ENCODE data around the gene PATJ. TPM values are rescaled to one million over a fixed set of nuclear protein-coding genes. Genes with fewer than 3 reads are reported as not detected.
A peak's percentile ranks its signal among the peaks of the same experiment; 100 is the strongest.

PATJ gene
- total RNA-seq, 1 experiment from 2014 or later: 47.3 TPM

DNA sequence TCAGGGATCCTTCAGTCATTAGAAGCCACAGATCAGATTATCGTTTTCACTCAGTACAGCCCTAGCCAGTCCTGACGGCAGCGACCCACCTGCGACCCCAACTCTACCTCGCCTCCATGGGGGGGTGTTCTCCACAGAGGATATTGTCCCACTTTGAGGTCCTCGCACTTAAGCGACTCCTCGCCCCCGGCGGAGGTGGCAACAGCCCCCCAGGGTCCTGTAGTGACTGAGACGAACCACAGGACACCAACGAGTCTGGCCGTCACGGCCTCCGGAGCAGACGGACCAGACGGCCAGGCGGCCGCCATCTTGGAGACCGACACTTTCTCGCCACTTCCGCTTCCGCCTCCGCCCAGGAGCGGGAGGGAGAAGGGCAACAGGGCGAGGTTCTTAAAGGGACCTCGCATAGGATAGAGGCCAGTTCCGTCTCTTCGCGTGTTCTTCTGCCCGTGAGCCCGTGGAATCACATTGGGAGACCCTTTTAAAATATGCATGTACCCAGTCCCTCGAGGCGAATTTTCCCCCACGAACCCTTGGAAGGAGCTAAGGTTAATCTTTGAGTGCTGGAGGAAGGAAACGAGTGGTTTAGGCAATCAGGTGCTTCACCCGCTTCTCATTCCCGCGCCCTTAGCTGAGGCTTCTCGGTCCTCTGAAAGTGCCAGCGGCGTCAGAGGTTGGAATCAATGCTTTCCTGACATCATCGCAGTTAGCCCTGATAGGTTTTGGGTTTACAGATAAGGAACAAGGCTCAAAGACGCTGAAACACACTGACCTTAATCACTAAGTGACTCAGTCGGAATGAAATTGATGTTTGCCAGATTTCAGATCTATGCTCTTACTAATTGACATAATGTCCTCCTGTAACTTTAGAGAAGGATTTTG lies 17.2 kb upstream of the PATJ start, which contains the start of gene TM2D1:
Gene TM2D1, minus strand, starts transcription at position 329 of the 882 bp plus-strand sequence. Its CDS starts 21 bp downstream, at position 308.
- DNase-seq: peak; percentile 91
- peaks cover 6% of the 10 kb centered on the region for H3K23me2 ChIP-seq (ENCODE audit: insufficient read length, low read depth, low read length, poor library complexity, severe bottlenecking)
- H3K9ac ChIP-seq (ENCODE audit: extremely low read depth, insufficient read length, low read length): peak within 1 kb of the TSS; percentile 92
- H3K14ac ChIP-seq (ENCODE audit: insufficient read depth, low read length): peak within 1 kb of the TSS; percentile 83
- H2AFZ ChIP-seq (ENCODE audit: low read length): peak within 1 kb of the TSS; percentile 95
- H3K56ac ChIP-seq (ENCODE audit: insufficient read length, low read depth, low read length): peak within 1 kb of the TSS; percentile 58
- peak within 1 kb of the TSS; percentile 96 for H3K18ac ChIP-seq (ENCODE audit: insufficient read length, low read depth, low read length)
- Mint-ChIP-seq H3K27ac (peak within 1 kb of the TSS; percentile 95 to 99 (median 99)), H3K27me3 (ENCODE audit: low read depth) (no peaks in the 10 kb centered on the region), H3K36me3 (ENCODE audit: insufficient read depth in 1 of 3, low read depth in 3 of 3) (peaks cover 0 to 4% (median 4%) of the 10 kb centered on the region in 3 experiments; a peak in 2 of 7 replicates), H3K4me3 (peak within 1 kb of the TSS; percentile 94 to 95), H3K9me3 (no peaks in the 10 kb centered on the region), H3K4me1 (peaks cover 10 to 21% of the 10 kb centered on the region in 2 experiments)
- H2BK120ac ChIP-seq (ENCODE audit: low read depth, low read length, poor library complexity, severe bottlenecking): no peak within 1 kb of the TSS
- H2BK5ac ChIP-seq (ENCODE audit: insufficient read length, low read length): peak within 1 kb of the TSS; percentile 3
- no CpG with 5 or more reads among the region's 45 CpGs for WGBS (ENCODE audit: extremely low coverage, insufficient read length, low lambda C conversion rate)
- H3K79me2 ChIP-seq (ENCODE audit: insufficient read depth, low read length): peaks cover 5% of the 10 kb centered on the region; the same call in 1 of the 2 replicates
- no peak within 1 kb of the TSS for H2AK5ac ChIP-seq (ENCODE audit: insufficient read length, low read length)
- H2BK20ac ChIP-seq (ENCODE audit: low read depth, low read length, poor library complexity, severe bottlenecking): no peak within 1 kb of the TSS
- H3K27ac ChIP-seq (ENCODE audit: insufficient read length, low read depth, low read length): peak within 1 kb of the TSS; percentile 89
- H3K9me3 ChIP-seq (ENCODE audit: control insufficient read depth, low read depth, low read length): no peaks in the 10 kb centered on the region
- no peaks in the 10 kb centered on the region for H3K27me3 ChIP-seq (ENCODE audit: insufficient read depth, low read length)
- peak within 1 kb of the TSS; percentile 25 for H4K5ac ChIP-seq (ENCODE audit: insufficient read length, low read depth, low read length)
- peak within 1 kb of the TSS; percentile 95 for H3K4me2 ChIP-seq (ENCODE audit: insufficient read depth, insufficient read length, low read length)
- H3K23ac ChIP-seq (ENCODE audit: insufficient read length, low read depth, low read length): no peak within 1 kb of the TSS
- TF ChIP-seq CTCF (conservative IDR thresholded peaks at IDR 0.05): no peak; the same call in 2 of the 3 replicates
- no peak within 1 kb of the TSS for H4K8ac ChIP-seq (replicated peaks; ENCODE audit: insufficient read length, low read depth, low read length)
- no peaks in the 10 kb centered on the region for H4K20me1 ChIP-seq (ENCODE audit: control insufficient read depth, insufficient read depth, insufficient read length)
- no peak within 1 kb of the TSS for H4K91ac ChIP-seq (ENCODE audit: insufficient read length, low read depth, low read length)
- H3T11ph ChIP-seq (ENCODE audit: low read length): no peak within 1 kb of the TSS
- peaks cover 3% of the 10 kb centered on the region; the same call in 1 of the 2 replicates for H3K4me1 ChIP-seq (ENCODE audit: insufficient read depth, low read length)
- no peaks in the 10 kb centered on the region for H3K79me1 ChIP-seq (ENCODE audit: insufficient read depth, low read depth, low read length, poor library complexity, severe bottlenecking)
- no peak within 1 kb of the TSS for H2BK15ac ChIP-seq (ENCODE audit: low read depth, low read length)
- H3K4ac ChIP-seq (ENCODE audit: low read depth, low read length): no peak within 1 kb of the TSS
- no peak within 1 kb of the TSS for H2BK12ac ChIP-seq (ENCODE audit: insufficient read length, low read depth, low read length)

Measured in H9 (cell line).